Stimulated activated CD4-positive, alpha-beta T cell treated with anti-CD3 and anti-CD28 coated beads, TNF-alpha, amount 100 ng/mL, for 4 hours (primary cell): ENCODE results near the gene ITGB2.
A peak's percentile ranks its signal among the peaks of the same experiment; 100 is the strongest.

Source experiments
- DNase-seq, 3 experiments: peaks; one replicate each; pipeline ENCODE4 v3.0.0-alpha.2; 2020; ENCODE audit warnings: low read depth in 3 of 3

Gene ITGB2

GRCh38 chr21:44846485-44847260 lies 74.0 kb downstream of the ITGB2 start:
- no peak for DNase-seq

DNA sequence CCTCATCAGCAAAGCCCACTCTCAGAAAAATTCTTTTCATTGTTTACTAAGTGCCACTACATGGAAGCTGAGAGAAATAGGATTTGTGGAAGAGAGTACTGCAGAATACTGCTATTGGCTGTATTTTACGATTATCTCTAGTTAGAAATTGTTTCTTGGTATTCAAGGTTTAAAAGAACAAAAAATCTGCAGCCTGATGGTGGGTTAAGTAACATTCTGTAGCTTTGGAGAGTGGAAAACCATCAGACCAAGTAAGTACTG lies 74.5 kb downstream of the ITGB2 start:
- DNase-seq, result no peak

- DNase-seq, result peak in 2 of 3 experiments; percentile 18 to 26
Observed at GRCh38 chr21:44845418-44846223, 75.1 kb downstream of the ITGB2 start.

DNA sequence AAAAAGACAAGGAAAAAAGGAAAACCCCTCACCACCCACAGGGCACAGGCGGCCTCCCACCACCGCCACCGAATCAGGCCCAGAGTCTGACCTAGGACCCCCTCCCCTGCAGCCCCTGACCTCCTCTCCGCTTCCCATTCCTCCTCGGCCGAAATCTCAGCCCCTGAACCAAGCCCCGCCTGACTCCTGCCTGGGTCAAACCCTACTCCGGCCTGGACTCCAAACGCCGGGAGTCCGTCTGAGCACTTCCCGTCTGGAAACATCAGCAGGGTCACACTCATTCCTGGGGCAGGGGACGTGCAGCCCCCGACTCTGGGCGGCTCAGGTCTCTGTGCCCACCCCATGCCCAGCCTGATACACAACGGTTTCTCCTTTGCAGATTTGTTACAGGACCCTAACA lies 76.4 kb downstream of the ITGB2 start:
- no peak for DNase-seq

DNA sequence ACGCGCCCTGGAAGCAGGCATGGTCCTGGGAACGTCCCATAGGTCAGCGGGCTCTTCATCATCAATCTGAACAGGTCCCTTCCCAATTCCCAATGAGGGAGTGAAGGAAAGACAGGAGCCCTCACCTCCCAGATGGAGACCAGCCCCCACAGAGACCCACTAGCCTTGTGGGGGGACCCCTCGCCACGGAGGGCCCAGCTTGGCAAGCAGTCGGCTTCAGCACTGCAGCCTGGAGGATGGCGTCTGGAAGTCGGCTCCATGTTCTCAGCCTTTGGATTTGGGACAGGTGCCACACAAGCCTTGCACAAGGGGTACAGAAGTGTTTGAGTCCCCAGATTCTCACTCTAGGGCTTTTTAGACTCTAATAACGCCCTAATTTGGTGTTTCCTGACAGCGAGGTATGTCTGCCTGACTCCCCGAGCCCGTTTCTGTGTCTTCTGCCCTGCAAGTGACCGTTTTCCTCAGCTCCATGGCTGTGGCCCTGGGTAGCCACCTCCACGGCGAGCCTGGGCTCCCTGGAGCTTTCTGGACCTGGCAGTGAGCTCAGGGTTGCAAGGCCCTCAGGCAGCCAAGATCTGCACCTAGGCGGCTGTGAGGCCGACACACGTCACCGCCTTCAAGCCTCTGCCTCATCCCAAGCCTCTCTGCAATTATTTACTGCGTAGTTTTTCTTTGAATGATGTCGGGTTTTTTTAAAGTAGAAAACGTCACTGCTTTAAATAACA lies 77.8 kb downstream of the ITGB2 start:
- DNase-seq, result no peak

DNA sequence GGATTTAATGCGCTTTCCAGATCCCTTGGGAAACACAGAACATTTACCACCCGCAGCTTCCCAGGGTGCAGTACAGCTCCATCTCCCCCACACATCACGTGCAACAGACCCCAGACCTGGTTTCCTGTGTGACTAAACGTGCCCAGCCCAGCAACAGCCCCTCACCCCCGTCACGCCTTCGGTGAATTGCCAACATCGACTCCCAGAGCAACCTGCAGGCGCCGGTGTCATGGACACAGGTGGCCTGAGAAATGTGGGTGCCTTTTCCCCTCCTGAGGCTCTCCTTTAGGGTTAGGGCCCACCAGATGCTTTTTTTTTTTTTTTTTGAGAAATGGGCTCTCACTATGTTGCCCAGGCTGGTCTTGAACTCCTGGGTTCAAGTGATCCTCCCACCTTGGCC lies 78.6 kb downstream of the ITGB2 start:
- DNase-seq, result no peak

GRCh38 chr21:44840771-44841170 lies 79.9 kb downstream of the ITGB2 start:
- DNase-seq, result no peak

DNA sequence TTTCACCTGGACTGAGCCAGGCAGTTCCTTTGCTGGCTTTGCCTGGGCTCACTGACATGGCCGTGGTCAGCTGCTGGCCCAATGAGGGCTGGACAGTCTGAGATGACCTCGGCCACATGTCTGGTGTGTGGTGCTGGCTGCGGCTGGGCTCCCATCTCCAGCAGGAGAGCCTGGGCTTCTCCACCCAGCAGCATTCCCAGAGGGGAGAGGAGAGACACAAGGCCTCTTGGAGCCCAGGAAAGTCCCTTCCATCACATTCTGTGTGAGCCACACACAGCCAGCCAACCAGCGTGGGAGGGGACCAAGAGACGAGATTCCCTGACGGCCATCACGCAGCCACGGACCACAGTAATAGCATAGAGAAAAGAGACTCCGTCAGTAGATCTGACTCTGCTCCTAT lies 81.7 kb downstream of the ITGB2 start:
- DNase-seq, result no peak

GRCh38 chr21:44838039-44838895 lies 82.4 kb downstream of the ITGB2 start:
- no peak for DNase-seq

- no peak for DNase-seq
Observed at GRCh38 chr21:44837537-44837936, 83.2 kb downstream of the ITGB2 start.

- no peak for DNase-seq
Observed at GRCh38 chr21:44836666-44837471, 83.8 kb downstream of the ITGB2 start.

DNA sequence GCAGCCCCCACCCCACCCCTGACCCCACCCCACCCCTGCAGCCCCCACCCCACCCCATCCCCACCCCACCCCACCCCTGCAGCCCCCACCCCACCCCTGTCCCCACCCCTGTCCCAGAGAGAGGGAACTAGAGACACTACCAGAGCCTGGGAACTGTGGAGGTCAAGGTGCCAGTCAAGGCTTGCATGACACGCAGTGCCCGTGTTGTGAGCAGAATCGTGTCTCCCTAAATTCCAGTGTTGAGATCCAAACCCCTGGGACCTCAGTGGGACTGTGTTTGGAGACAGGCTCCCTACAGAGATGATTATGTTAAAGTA lies 84.4 kb downstream of the ITGB2 start:
- DNase-seq, result no peak
